NCI-H446 treated with DMSO at 0.1 percent for 48 hours (cell line): ENCODE data around the gene RASD1.

ENCODE experiments used
- DNase-seq: peaks from one replicate; lab custom pipeline; 2025; lab: John Stamatoyannopoulos, UW

The RASD1 gene, protein sequence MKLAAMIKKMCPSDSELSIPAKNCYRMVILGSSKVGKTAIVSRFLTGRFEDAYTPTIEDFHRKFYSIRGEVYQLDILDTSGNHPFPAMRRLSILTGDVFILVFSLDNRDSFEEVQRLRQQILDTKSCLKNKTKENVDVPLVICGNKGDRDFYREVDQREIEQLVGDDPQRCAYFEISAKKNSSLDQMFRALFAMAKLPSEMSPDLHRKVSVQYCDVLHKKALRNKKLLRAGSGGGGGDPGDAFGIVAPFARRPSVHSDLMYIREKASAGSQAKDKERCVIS

DNA sequence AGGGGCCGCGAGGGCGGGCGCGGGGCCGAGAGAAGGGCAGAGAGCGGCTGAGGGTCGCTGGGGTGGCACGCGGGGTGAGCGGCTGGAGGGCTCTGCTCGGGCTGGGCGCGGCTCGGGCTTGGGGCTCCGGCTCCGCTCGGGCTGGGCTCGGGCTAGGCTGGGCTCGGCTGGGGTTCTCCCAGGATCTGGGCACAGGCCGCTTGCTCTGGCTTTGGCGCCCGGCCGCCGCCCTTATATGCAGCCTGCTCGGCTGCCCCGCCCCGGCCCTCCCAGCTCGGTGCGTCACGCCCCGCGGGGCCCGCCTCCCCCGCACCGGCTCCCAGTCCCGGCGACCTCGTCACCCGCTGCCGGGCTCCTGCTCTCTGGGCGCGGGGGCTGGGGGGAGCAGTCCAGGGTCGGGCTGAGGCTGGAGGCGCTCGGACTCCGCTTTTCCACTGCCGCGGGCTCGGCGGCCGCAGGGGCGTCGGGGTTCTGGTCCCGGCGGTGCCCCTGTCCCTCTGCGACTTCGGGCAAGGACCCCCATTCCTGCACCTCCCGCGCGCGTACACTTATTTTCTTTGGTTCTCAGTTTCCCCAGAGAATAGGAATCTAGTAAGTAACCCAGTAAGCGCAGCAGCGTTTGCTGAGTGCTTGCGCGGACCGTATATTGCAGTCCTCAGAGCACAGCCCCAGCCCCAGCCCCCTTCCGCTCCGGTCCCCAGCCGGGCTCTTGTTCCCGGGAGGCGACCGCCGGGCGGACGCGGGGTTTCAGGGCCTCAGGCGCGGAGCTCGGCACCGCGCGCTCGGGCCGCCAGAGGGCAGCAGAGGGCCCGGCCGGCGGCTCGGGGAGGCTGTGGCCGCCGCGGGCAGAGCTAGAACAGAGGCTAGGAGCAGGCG is at the start of gene RASD1:
TSS of gene RASD1 (minus strand) at position 207 of the 876 bp plus-strand sequence. CDS start 214 bp downstream, outside the sequence.
- DNase-seq = no peak

DNA sequence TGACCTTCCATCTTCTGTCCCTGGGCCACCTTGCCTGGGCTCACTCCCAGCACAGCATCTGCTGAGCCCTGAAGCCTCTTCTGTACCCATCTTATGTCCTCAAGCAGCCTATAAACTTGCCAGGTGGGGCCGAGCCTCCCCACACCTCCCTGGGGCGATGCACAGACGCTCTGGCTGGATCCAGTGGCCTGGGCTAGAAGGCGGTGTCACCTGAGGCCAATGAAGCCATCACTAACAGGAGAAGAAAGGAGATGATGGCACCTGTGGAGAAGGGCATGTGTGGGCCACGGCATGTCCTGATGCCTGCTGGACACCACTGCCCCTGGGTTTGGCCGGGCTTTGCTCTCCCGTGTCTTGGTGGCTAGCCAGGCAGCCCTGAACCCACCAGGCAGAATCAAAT is 49.8 kb upstream of the RASD1 start:
- no peak for DNase-seq

DNA sequence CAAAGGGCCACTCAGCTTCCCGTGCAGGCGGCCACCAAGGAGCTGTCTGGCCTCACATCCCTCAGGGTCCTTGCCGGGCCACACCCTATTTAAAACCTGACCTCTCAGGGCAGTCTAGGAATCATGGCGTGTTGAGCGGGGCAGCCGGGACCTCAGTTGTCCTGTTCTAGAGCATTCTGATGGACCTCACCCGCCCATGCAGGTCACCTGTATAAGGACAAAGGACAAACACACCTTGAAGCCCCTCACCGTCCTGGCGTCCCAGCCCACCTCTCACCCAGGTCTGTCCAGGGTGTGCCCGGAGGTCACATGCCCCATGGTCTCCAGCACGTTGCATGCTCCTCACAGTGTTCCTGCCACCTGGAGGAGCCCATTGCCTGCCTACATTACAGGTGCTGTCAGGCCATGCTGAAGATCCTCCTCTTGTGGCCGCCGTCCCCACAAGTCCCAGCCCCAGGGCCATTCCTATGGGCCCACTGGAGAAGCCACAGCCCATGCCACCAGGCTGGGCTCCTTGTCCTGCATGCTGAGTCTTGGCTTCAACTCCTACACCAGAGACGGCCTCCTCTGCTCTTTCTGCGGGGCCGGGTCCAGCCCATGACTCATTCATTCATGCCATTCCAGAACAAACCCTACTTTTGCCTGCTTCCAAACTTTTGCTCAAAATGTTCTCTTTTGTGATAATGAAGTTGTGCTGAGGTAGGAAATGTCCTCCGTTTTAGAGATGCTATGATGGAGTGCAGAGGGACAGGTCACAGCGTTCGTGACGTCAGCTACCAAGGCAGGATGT is 49.0 kb upstream of the RASD1 start:
- no peak for DNase-seq

DNA sequence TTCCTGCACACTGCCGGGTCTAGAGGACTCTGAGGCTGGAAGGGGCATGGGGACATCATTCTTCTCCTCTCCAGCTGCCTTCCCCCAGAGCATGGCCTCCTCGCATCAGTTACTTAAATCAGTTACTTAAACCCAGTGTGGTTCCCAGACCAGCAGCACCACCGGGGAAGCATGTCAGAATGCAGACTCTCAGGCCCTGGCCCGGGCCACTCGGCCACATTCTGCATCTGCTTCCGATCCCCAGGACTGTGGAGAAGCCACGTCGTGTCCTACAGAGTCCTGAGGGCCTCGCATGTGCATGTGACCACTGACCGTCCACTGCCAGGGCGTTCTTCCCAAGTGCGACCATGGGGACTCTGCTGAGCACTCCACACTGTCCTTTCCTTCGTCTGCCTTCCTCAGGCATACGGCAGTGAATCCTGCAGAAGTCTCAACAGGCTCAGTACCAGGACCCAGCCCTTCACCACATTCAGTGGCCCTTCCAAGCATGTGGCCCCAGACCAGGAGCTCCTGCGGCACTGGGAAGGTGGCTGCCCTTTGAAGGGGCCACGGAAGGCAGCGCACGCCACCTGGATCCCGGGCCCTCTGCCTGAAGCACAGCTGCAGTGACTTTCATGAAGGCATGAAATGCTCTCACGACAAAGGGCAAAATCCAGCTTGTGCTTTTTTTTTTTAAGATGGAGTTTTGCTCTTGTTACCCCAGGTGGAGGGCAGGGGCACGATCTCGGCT is 46.9 kb upstream of the RASD1 start:
- no peak for DNase-seq

DNA sequence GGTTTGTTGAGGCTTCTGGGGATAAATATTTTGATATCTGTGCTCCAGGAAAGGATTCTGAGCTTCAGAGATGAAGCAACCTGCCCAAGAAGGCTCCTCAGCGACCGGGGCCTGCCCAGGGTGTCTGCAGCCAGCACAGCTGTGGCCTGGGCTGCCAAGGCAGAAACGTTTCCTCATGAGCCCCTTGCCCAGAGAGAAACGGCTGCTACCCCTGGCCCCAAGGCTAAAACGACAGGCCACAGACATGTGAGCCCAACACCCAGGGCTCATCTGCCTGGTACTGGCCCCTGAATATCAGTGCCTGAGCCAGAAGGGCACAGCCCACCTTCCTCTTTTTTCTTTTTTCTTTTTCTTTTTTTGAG is 45.4 kb upstream of the RASD1 start:
- DNase-seq = no peak

DNA sequence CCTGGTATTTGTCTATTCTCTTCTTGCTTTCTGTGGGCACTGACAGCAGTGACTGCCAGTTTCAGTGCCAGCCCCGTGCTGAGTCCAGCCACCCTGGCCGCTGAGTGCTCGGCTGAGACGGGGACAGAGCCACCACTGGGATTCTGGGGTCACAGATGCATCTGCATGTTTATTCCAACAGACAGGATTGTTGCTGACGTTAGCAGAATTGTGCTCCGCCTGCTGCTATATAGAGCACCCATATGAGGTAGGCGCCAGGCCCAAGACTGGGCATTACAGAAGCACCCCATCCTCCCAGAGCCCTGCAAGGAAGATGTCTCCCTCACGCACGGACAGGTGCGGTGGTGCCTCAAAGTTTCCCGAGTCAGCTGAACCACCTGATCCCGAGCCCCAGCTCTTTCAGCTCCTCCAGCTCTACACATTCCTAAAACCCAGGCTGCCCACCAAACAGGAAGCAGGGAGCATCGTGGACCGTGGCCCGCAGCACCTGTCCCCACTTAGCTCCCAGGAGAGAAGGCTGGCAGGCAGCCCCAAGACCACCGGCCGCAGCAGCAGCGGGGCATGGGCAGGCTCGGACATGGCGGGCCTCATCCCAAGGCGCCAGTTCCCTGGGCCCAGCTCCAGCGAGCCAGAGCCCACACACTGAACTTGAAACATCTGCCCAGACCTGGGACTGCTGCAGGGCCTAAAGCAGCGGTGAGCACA is 44.9 kb upstream of the RASD1 start:
- DNase-seq = no peak

DNA sequence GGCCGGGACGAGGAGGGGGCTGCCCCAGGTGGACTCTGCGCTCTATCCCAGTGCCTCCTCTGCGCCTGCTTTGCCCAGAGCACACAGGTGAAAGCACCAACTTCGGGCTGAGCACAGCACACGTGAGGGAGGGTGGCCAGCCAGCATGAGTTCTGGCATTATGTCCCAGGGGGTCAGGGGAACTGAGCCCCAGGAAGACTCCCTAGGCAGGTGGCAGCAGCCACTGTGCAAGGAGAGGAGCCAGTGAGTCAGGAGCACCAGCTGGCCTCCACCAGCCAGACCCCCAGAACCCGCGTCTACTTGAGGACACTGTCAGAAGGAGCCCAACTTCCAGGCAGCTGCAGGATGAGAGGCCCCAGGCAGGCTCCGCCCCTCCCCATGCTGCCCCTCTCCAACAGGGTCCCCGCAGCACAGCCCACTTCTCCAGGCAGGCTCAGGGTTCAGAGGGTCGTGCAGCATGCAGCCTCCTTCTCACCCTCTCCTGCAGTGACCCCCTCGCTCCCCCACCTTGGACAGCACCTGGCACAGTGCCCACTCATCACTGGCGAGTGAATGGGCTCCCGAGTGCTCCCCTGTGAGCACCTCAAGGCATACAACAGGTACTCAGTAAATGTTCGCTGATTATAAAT is 44.2 kb upstream of the RASD1 start:
- no peak for DNase-seq

DNA sequence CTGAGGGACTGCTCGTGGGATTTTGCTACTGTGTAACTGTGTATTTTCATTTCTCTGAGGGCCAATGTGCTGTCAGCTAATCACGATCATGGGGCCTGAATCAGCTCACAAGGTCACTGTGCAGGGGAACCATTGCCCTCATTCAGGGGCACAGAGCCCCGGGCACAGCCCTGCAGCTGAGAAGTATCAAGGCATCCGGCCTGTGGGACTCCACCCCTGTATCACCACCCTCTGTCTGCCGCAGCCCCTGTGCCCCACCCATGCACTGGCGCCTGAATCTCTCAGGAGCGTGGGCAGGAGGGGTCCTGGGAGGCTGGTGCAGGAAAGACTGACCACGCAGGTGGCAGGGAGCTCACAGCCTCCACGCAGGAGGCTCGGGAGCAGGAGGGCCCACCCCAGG is 43.4 kb upstream of the RASD1 start:
- no peak for DNase-seq

DNA sequence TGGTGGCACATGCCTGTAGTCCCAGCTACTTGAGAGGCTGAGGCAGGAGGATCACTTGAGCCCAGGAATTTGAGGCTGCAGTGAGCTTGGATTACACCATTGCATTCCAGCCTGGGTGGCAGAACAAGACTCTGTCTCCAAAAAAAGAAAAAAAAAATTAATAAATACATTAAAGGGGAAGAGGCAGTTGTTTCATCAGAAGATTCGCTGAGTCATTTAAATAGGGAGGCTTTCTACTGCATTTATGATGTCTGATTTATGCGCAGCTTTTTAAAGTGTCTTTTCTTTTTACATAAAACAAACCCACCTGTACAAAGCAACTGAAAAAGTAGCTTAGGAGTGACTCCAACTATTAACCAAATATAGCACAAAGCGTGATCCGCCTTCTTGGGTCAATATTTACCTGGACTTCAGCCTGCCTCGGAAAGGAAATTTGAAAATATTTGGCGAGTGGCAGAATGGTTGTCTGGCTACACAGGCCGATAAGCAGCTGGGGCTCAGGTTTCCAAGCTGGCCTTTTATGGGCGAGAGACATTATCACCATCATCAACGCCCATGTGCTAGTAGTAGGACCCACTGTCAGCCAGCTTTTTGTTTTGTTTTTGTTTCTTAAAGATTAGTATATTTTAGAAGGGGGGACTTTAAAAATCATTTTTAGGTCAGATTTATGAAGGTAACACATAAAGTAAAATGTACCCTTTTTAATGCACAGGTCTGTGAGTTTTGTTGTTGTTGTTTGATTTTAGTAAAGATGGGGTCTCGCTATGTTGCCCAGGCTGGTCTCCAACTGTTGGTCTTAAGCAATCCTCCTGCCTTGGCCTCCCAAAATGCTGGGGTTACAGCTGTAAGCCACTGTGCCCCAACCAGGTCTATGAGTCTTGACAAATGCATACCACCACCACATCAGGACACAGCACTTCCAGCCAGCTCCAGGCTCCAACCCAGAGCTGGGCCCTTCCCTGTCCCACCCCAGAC is 42.5 kb upstream of the RASD1 start:
- DNase-seq = no peak

DNA sequence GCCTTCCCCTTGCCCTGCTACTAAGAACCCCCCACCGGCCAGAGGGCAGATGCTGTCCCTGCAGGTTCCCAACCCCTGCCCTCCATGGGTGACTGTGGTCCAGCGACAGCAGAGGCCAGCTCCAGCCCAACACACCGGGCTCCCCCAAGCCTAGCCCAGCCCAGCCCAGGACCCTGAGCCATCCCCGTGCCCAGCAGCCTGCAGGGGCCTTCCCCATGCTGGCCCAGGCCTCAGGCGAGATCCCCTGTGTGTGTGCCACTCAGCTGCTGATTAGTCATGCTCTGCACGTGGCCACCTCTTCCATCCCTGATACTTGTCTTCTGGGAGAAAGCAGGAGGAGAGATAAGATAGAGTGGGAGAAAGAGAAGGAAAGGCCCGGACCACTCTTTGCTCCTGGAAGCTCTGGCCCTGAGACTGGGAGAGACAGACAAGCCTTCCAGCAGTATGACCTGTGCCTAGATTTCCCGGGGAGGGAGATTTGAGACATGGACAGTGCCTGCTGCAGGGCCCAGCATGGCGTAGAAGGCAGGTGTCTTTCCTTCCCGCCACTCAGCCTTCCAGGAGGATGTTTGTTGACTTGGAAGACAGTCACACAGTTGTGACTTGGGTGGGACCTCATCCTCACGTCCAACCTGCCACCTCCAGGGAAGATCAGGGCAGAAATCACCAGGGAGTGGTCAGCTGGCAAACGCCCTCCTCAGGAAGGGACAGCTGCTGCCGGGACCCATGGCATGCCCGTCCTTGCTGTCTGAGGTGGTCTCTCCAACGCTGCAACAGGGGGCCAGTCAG is 41.3 kb upstream of the RASD1 start:
- DNase-seq = no peak

DNA sequence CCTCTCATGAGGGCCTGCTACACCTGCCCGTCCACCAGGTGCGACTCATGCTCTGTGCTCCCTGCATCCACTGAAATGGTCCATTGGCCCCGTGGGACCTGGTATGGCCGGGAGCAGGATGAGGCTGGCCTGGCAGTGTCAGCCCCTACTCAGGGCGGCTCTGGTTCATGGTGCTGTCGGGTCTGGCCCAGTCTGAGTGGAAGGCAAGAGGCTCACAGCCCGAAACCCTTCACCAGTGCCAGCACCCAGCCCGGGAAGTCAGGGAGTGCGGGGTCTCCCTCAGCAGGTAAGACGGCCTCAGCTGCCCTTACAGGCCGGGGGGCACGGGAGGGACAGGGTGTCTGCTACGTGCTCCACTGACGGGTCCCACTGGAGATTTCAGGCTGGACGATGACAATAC is 40.5 kb upstream of the RASD1 start:
- DNase-seq = no peak

DNA sequence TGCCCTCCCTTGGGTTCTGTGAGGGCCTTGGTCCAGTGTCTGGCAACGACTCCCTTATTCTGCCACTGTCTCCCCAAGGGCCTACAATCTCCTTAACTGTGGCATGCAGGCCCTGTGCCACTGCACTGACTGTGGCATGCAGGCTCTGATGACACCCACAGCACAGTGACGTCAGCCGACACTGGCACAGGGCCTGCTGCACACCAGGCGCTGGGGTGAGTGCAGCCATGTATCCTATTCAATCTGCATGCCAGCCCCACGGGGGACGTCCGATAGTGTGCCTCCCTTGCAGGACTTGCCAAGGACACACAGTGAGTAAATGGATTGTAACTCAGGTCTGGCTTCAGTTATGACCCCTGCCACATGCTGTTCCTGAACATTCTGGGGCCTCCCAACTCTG is 39.8 kb upstream of the RASD1 start:
- peak; percentile 6 for DNase-seq

DNA sequence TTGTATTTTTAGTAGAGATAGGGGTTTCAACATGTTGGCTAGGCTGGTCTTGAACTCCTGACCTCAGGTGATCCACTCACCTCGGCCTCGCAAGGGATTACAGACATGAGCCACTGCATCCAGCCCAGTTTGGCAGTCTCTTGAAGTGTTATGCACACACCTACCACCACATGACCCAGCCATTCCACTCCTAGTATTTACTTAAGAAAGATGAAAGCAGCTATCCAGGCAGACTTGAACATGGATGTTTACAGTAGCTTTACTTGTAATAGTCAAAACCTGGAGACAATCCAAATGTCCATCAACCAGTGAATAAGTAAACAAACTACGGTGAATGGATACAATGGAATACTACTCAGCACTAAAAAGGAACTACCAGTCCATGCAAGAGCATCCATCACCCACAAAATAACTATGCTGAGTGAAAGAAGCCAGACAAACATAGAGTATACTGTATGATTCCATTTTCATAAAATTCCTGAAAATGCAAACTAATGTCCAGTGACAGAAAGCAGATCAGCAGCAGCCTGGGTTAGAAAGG is 37.8 kb upstream of the RASD1 start:
- DNase-seq = no peak

DNA sequence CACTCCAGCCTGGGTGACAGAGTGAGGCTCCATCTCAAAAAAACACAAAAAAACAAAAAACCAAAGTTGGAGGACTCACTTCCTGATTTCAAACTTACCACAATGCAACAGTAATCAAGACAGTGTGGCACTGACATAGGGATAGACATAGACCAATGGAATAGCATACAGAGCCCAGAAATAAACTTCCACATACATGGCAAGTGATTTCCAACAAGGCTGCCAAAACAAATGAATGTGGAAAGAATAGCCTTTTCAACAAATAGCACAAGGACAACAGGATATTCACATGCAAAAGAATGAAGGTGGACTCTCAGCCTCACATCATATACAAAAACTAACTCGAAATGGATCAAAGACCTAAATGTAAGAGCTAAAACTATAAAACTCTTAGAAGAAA is 36.8 kb upstream of the RASD1 start:
- DNase-seq = no peak

DNA sequence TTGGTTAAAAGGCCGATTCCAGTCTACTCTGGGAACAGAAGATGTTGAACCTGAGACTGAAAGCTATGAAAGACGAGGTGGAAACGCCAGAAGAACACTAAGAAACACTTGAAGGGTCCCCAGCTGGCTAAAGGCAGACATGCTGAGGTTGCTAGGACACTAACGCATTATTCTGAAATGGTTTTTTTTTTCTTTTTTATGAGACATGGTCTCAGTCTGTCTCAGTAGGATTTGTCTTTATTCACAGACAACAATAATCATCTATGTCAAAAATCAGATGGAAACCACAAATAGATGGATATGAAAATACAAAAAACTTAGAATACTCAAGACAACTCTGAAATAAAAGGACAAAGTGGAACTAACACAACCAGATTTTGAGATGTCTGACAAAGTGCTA is 35.0 kb upstream of the RASD1 start:
- DNase-seq = no peak

DNA sequence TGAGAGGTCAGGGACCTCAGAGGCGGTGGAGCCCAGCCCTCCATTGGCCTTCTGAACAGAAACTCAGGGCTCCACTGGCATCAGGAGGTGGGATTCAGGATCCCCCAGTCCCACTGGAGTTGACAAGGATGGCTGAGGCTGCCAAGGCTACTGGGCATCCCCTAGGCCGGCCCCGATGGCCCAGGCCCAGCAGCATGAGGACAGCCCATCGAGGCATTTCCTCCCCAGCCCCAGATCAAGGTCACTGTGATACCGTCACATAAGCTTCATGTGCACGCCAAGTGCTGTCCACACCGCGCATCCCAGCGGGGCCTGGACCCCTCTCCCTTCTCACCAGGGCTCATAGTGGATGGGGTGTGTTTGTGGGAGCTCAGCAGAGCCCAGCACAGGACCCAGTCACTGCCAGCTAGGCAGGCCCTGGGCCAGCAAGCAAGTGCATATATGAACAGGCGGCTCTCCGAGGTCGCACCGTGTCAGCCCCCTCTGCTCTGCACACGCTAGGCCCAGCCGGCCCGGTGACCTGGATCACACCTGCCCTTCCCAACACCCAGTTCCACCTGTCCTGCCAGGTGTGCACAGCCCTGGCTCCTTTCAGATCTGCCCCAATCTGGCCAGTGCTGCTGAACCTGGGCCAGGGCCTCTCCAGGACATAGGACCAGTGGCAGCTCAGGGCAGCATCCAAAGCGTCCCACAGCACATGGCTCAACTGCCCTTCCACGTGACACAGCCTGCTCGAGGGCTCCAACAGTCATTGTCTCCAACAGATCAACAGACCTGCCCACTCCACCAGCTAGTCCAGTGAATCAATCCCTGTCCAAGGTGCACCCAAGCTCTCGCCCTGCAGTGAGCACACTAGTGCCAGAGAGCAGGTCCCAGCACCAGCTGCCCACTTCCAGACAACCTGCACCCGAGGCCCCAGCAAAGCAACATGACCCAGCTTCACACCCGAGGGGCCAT is 32.8 kb upstream of the RASD1 start:
- no peak for DNase-seq

DNA sequence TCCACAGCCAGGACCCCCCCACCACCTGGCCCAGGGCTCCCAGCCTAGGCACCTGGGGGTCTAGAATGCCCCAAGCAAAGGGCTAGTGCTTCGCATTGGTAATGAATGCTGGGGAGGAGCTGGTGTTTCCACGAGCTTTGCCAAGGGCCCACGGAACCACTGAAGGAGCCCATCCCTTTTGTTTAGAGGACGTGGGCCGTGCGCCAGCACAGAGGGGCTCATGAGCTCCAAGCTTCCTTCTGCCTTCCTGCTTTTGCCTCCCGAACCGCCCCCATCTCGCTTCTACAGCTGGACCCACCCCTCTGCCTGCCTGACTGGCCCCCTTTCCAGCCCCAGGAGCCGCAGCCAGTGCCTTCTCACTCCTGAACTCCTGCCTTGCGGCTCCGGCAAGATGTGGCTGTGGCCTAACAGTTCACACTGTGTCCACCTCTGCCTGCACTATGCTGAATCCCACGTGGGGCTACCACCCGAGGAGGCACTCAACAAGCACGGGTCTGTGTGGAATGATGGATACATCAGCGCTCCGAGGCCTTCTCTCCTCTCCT is 31.8 kb upstream of the RASD1 start:
- no peak for DNase-seq
